Measurements from ENCODE around the gene EXOC2.

Gene EXOC2

GRCh38 chr6:454148-454991 is 238.6 kb downstream of the EXOC2 start:
- no peak for DNase-seq
- intact Hi-C loops (cut with DNase I): no loop called here

DNA sequence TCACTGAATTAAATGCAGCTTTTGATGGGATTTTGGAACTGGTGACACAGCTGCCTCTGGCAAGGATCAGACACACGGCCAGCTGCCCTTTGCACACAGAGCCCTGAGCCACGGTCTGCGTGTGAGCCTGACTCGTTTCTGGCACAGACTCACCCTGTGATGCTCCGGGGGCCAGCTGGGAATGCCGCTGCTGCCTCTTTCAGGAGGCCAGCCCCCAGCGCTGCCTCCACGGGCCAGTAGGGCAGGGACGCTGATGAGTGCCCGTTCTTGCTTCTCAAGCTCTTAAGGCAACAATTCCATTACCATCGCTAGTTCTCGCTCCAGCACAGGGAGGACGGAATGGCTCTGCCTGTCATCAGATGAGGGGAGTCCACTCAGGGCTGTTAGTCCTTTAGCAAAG is 239.8 kb downstream of the EXOC2 start:
- intact Hi-C loops (cut with DNase I): no loop called here
- peak; percentile 54 to 97 (median 74) for DNase-seq

- DNase-seq: no peak
- intact Hi-C loops (cut with DNase I): no loop called here
Measured at GRCh38 chr6:452301-453067, 240.5 kb downstream of the EXOC2 start.

GRCh38 chr6:451847-452246 is 241.1 kb downstream of the EXOC2 start:
- intact Hi-C loops (cut with DNase I): no loop called here
- peak in 1 of 10 donors; percentile 51 for DNase-seq

DNA sequence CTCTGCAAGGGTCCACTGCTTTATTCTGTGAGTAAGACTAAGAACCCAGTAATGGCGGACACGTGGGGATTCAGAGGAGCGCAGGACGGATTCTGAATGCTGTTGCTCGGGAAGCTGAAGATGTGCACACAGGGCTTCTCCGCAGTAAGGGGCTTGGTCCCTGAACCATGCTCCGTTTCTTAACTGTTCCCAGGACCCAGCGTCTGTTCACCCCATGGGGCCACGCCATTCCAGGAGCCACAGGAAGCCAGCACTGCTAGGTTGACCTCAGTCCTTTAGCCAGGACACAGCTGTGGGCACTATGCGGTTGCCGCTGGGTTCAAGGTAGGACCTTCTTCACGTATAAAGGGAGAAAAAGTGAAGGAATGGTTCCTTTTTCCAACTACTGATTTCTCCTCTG is 241.6 kb downstream of the EXOC2 start:
- intact Hi-C loops (cut with DNase I): no loop called here
- DNase-seq: peak in 1 of 10 donors; percentile 11

- intact Hi-C loops (cut with DNase I): no loop called here
- peak in 1 of 10 donors; percentile 55 for DNase-seq
Measured at GRCh38 chr6:449486-450419, 243.2 kb downstream of the EXOC2 start.

DNA sequence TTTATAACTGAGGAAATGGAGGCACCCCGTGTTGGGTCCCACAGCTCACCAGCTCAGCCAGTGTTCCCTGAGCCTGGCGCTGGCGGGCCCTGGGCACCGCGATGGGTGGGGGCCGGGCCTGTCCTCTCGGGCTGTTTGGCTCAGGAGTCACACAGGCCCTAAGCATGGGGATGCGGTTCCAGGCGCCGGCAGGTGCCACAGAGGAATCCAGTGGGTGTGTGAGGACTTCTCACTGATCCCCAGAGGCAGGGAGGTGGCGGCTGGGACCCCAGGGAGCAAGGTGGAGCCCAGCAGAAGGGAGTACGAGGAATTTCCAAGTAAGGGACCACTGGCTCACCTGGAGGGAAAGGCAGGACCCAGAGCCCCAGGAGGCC is 243.9 kb downstream of the EXOC2 start:
- DNase-seq: peak in 1 of 10 donors; percentile 57
- intact Hi-C loops (cut with DNase I): no loop called here

GRCh38 chr6:448296-449056 is 244.5 kb downstream of the EXOC2 start:
- DNase-seq: peak in 2 of 10 donors; percentile 53 to 72
- intact Hi-C loops (cut with DNase I): no loop called here

DNA sequence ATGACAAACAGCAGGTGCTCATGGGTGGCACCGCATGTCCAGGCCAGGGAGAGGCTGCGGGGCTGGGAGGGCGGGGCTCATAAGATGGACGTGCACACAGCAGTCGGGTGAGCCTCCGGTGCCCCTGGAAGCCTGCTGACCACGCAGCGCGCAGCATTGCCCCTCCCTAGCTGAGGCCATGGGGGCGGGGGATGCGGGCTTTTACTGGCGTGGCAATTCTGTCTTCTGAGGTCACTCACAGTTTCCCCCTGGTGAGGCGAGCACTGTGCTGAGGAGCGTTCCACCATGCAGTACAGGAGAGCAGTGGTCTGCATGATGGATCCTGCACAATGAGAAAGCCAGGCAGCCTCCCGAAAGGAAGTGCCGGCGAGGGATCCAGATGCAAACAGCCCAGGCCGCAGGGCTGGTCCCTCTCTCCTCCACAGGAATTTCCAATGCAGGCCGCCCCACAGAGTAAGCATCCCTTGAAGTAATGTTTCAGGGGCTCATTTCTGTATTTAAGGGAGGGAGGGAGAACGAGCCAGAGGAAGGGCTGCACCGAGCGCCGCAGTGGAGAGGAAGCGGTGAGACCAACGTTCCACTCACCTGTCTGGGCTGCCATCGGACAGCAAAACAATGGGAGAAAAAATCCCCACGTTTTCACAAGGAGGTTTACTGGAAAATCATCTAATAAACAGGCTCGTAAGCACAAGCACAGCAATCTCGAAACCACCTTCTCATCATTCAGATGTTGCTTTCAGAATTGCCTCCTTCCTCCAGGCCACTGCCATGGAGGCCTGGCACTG is 245.4 kb downstream of the EXOC2 start:
- intact Hi-C loops (cut with DNase I): no loop called here
- peak in 1 of 10 donors; percentile 59 for DNase-seq

GRCh38 chr6:446418-447366 is 246.2 kb downstream of the EXOC2 start:
- intact Hi-C loops (cut with DNase I): no loop called here
- peak in 1 of 10 donors; percentile 47 for DNase-seq

- no peak for DNase-seq
- intact Hi-C loops (cut with DNase I): no loop called here
Measured at GRCh38 chr6:445571-446417, 247.1 kb downstream of the EXOC2 start.

DNA sequence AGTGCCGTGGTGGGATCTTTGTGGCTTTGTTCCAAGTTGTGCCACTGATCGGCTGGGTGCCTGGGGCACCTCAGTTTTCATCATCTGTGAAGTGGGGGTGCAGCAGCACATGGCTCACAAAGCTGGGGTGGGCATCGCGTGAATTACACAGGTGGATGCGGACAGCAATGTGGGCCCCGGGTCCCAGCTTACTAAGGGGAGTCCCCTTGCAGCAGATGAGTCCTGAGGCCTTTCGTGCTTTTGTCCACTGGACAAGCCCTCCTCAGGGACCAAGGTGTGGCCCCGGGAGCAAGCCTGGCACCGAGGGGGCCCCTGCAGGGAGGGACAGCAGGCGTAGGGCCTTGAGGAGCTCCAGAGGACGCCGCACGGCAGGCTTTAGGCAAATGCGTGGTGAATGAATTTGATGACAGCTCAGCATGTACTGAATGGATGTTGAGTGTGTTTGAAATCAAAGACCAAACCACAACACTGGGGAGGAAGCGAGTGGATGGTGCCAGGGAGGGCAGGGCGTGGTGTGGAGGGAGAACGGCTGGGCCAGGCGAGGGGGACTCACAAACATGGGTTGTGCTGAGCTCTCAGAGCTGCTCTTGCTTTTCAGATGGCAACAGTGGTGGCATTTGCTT is 248.2 kb downstream of the EXOC2 start:
- intact Hi-C loops (cut with DNase I): no loop called here
- no peak for DNase-seq

GRCh38 chr6:443621-444159 is 249.2 kb downstream of the EXOC2 start:
- intact Hi-C loops (cut with DNase I): no loop called here
- DNase-seq: no peak

- DNase-seq: no peak
- intact Hi-C loops (cut with DNase I): no loop called here
Measured at GRCh38 chr6:441126-441920, 251.6 kb downstream of the EXOC2 start.

- intact Hi-C loops (cut with DNase I): no loop called here
- no peak for DNase-seq
Measured at GRCh38 chr6:439641-440167, 253.2 kb downstream of the EXOC2 start.
